Measurements from ENCODE around the gene MARCHF6.
"Not testable (repeated sequence)": the region's sequence is repeated elsewhere in the genome, so short reads cannot be mapped to it uniquely, and the experiment has no call there.

MARCHF6 gene

DNA sequence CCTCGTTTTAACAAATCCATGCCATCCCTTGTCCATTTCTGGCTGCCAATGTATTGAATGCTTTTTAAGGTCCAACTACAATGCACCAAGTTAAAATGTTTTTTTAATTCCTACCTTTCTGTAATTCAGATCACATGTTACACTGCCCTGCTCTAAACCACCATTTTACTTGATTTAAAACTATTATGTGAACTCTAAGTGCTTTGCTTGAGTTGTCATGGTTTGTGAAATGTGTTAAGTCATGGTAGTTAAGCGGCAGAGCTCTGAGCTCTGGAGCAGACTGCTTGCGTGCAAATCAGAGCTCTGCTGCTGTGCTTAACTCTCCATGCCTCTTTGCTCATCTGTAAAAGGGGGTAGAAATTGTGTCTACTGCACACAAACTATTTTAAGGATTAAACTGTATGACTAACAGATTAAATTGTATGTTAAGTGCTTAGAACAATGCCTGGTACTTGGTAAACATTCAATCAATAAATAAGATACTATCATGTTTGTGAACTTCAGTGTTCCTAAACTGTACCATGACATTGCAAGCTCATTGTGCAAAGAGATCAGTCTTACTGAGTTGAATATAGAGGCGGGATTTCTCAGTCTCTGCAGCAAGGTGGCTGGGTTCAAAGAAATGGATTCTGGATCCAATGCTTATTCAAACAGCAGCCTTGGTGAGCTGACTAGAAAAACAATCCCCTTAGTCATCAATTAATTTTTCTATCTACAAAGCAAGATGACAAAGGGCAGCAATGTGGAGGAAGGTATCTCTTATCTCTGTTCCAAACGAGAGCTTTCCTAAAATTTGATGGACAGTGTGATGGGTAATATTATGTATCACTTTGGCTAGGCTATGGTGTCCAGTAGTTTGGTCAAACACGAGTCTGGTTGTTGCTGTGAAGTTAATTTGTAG is 29.7 kb upstream of the MARCHF6 start:
- DNase-seq = no peak

DNA sequence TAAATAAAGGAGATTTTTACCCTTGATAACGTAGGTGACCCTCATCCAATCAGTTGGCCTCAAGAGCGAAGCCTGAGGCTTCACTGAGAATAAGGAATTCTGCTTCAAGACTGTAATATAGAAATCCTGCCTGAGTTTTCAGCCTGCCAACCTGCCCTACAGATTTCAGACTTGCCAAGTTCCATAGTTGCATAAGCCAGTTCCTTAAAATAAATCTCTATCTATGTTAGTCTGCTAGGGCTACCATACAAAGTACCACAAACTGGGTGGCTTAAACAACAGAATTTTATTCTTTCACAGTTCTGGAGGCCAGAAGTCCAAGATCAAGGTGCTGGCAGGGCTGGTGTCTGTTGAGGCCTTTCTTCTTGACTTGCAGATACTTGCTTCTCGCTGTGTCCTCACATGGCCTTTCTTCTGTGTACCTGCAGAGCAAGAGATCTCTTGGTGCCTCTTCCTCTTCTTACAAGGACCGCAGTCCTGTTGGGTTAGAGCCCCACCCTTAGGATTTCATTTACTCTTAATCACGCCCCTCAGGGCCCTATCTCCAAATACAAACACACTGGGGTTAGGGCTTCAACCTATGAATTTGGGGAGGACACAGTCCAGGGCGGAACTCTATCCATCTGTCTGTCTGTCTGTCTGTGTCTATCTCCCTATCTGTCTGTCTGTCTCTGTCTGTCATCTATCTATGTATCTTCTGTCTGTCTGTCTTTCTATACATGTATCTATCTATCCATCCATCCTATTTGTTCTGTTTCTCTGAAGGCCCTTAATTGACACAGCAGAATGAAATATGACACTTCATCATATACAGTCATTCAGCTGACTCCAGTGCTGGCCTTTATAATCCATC is 28.8 kb upstream of the MARCHF6 start:
- no peak for DNase-seq

DNA sequence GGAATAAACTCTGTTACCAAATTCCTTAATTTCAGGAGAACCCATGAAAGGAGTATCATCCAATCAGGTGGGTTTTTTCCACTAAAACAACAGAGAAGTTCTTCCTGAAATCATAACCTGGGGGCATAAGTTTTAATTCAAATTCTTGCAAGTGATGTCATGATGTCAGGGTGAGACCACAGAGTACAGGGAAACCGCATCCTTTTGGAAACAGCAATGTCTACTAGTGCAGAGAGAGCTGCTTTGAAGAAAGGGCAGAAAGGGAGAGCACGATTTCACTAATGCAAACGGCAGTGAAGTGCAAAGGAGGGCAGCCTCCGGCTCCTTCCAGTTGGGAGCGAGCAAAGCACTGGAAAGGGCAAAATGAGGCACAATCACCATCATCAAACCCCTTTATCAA is 25.2 kb upstream of the MARCHF6 start:
- no peak for DNase-seq

DNA sequence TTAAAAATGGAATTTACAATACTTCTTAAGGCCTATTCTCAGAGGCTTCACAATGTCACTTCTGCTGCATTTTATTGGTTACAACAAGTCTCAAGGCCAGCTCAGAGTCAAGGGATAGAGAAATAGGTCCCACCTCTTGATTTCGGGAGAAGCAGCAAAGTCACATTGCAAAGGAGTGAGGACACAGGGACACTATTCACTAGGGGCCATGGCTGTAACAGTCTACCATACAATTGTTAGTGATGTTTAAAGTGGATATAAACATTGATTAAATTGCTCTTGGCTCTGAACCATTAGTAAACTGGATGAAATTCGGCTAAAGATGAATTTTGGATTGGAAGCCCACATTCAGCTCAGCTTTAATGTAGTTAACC is 24.1 kb upstream of the MARCHF6 start:
- no peak for DNase-seq

DNA sequence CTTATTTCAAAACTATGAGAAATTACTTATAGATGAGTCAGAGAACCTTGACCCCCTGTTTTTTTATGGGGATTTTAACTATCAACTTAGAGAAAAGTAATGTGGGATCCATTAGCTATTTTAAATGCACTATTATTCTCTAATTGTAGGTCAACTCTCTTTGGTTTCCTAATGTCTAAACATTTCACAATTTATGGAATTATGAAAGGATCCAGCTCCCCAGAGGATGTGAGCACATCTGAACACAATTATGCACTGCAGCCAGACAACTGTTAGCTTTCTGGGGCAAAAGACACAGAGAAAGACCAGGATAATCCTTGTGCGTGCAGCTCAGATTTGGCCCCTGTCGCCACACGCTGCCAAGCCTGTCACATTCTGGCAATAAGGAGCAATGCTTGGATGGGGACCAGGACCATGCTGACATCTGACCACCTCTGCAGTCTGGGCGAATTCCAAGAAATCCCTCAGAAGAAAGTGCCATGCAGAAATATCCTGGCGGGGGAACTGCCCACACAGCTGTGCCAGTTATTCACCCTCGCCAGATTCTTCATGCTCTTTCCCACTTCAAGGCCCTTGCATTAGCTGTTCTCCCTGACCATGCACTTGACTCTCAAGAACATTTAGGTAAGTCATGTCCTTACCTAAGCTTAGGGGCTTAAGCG is 23.5 kb upstream of the MARCHF6 start:
- no peak for DNase-seq

DNA sequence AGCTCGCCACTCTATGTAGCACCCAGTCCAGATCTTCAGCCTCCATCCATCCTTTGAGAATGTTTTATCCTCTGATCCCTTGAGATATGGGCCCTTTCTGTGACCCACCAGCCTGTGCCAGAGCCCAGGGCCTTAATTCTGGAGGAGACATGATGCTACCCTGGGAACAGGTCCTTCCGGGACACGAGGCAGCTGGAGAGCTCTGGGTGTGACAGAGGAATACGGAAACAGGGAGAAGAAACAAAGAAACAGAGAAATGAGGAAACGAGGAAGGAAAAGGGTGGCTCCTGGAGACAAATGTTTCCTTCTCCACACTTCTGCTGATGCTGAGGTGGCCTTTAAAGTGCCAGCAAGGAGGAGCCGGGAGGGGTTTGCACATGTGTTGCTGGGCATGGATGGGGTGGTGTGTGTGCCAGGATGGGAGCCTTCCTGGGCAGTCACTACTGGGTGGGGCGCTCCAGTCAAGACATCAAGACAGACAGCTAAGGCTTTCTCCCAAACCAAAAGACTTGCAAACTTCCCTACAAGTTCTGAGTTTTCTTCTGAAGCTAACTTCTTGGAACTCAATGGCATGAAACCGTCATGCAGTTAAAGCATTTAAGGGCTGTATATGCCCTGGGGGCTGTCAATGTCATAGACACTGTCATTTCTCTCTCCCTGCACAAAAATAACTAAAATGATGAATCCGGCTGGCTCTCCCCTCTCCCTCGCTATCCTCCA is 22.8 kb upstream of the MARCHF6 start:
- DNase-seq = no peak

DNA sequence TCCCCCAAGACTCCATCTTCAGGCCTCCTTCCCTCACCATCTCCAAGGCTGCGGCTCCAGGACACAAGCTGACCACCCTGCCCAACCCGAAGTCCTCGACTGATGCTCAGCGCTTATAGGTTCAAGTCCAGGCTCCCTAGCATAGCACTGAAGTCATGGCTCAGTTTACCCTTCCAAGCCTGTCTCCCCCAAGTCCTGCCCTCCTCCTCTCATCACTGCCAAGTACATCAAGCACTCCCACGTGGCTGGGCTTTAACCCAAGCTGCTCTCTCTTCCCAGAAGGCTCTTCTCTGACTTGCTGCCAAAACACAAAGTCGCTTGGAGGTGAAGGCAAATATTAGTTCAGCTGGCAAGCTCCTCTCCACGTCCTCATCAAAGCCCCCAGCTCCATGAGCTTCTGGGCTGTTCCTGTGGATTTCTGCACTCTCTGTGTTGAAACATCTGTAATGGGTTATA is 22.1 kb upstream of the MARCHF6 start:
- DNase-seq = no peak

DNA sequence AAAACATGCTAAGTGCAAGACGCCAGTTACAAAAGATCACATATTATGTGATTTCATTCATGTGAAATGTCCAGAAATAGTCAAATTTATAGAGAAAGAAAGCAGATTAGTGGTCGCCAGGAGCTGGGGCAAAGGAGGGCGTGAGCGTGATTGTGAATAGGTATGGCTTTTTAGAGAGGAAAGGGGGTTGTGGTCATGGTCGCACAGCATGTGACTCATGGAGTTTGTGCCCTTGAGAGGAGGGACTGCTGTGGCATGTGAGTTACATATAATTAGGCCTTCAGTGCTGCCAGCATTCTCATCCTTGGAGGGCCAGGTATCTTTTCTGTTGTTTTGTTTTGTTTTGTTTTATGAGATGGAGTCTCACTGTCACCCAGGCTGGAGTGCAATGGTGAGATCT is 21.2 kb upstream of the MARCHF6 start:
- no peak for DNase-seq

DNA sequence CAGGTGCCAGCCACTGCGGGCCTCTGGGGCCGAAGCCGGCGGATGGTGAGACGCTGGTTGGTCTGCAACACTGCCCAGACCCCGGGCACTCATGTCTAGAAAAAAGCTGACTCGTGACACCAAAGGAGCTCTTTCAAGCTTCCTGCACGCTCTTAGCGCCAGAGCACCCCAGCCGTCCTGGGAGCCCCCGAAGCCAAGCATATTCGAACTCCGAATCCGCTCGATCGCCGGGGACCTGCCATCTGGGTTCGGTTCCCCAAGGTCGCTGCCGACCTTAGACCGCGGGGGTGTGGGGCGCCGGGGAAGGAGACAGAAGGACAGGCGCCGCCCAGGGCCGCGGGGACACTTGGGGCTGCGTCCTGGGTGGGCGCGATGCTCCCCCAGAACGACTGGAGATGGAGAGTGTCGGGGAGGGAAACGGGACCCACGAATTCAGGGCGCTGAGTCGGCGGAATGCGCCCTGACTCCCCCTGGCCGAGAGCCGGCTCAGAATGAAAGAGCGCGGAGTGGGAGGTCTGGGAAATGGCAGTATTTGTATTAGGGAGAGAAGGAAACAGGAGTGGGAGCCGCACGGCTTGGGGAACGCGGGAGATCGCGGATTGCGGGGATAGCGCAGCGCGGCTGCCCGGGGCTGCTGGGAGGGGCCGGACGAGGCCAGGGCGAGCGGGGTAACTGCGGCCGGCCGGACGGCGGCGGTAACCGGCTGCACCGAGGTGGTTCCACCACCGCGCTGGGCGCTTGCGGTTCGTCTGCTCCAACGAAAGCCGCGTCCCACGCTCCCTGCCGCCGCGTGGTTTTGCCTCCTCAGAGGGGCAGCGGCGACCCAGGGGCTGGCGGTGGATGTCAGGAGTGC is 20.1 kb upstream of the MARCHF6 start:
- peak; percentile 39 for DNase-seq

DNA sequence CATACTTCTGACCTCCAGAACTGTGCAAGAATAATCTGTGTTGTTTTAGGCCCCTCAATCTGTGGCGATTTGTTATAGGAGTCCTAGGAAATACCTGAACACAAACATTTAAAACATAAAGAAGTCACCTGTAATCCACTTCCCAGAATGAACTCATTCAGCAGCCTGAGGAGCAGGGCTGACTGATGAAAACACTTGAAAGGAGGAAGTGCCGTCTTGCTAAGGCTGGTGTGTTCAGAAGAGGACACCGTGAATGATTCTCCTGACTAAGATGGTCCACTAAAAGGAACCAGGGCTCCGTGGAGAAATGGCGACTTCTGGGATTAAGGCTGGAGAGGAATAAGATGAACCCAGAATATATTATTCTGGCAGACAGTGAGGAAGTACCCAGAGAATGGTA is 18.7 kb upstream of the MARCHF6 start:
- DNase-seq = no peak

DNA sequence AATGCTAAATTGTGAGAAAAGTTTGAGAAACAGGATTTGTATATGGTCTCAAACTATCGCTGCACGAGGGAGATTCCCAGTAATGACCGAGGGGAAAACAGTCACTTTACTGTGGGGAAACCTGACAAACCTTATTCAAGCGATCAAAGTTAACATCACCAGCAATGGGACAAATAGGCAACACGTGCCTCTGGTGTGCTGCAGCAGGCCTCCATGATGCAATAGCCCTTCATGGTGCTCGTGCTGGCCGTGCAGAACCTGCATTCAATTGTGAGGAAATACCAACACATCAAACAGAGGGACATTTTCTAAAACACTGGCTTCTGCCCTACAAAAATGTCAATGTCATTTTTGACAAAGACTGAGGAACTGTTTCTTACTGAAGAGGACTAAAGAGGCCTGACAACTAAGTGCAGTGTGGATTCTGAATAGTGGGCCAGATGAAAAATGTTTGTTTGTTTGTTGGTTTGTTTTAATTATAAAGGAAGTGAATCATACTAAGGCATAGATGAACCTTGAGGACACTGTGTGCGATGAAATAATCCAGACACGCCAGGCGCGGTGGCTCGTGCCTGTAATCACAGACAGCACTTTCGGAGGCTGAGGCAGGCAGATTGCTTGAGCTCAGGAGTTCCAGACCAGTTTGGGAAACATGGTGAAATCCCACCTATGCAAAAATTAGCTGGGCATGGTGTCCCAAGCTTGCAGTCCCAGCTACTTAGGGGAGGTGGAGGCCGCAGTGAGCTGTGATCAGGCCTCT is 17.6 kb upstream of the MARCHF6 start:
- no peak for DNase-seq

DNA sequence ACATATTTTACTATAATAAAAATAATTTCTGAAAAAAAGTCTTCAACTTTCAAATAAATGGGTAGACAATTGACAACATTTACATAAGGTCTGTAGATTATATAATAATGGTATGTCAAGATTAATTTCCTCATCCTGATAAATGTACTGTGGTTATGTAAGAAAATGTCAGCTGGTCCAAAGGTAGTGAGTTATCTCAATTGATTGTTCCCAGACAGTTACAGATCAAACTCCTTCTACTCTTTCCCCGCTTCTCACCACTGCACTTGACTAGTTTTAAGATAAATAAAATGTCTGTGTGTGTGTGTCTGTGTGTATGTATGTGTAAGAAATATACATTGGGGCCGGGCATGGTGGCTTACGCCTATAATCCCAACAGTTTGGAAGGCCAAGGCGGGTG is 16.4 kb upstream of the MARCHF6 start:
- DNase-seq = no peak

DNA sequence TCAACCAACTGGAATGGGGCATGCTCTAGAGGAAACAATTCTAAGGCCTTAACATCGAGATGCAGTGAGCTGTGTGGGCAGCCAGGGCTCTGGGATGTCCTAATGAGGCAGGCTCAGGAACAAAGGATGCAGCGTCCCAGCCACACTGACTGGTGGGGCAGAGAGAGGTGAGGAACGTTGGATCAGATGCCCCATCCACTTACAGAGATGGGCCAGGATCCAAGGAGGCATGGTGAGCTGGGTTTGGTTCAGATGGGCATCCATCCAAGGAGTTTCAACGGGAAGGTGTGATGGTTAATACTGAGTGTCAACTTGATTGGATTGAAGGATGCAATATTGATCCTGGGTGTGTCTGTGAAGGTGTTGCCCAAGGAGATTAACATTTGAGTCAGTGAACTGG is 15.5 kb upstream of the MARCHF6 start:
- no peak for DNase-seq

DNA sequence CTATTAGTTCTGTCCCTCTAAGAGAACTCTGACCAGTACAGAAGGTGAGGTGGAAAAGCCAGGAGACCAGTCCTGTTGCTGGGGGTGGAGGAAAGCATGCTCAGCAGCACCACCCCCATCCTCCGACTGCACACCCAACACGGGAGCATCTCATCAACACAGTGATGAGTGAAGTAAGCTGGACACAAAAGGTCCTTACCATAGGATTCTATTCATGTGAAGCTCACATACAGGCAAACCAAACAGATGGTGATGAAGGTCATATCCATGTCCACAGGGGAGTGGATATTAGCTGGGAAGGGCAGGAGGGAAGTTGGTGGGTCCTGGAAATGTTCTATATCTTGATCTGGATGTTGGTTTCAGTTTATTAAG is 14.8 kb upstream of the MARCHF6 start:
- DNase-seq = no peak

DNA sequence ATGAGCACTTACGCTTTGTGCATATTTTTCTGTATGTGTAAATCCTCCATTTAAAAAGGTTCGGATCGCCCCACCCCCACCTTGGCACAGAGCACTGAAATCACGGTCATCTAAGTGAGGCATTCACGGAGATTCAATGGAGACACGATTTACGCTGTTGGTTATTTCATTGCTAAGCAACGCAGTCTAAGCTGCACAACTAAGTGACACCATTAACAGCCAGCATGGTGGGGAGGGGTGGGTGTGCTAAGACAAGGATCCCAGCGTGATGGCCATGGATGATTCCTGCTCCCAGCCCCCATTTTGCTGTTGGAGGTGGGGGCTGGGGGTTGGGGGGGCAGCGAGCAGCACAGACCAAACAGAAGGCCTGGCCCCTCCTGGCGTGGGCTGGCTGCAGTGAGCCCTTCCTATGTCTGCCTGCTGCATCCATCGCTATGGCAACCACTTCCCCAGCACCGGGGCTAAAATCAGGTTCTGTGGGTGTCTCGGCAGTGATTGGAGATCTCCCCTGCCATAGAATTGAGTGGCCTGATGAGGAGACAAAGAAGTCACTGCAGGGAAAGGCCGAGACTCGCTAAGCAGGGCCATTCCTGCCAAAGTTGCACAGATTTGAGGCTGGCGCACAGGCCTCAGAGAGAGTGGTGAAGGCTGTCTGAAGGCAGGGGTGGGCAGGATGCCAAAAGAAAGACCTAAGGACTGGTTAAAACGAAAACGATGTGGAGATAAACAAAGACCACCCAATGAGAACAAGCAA is 14.3 kb upstream of the MARCHF6 start:
- DNase-seq = no peak

DNA sequence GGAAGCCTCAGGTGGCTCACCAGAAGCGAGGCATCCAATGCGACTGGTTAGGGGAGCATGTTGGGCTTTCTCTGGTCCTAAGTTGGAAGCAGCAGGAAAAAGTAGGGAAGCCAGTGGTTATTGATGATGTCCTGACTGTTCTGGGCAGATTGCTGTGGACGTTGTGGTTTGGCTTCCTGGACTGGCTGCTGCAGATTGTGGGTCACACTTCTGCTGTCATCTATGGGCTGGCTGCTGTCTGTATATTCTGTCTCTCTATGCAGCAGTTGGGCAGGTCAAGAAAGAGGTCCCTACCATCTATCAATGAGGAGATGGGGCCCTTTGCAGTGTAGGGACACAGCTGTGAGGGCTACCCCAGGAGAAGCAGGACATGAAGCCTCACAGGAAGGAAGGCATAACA is 13.5 kb upstream of the MARCHF6 start:
- no peak for DNase-seq

DNA sequence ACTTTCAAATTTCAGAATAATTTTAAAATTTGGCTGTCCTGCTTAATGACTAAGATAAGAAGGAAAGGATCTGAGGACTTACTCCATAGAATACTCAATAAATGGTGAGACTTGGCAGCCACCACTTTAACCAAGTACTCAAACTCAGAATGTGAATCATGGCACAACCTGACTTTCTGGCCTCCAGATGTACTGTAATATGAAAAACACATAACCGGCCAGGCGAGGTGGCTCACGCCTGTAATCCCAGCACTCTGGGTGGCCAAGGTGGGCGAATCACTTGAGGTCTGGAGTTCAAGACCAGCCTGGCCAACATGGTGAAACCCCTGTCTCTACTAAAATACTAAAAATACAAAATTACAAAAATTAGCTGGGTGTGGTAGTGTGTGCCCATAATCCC is 10.0 kb upstream of the MARCHF6 start:
- DNase-seq = no peak

DNA sequence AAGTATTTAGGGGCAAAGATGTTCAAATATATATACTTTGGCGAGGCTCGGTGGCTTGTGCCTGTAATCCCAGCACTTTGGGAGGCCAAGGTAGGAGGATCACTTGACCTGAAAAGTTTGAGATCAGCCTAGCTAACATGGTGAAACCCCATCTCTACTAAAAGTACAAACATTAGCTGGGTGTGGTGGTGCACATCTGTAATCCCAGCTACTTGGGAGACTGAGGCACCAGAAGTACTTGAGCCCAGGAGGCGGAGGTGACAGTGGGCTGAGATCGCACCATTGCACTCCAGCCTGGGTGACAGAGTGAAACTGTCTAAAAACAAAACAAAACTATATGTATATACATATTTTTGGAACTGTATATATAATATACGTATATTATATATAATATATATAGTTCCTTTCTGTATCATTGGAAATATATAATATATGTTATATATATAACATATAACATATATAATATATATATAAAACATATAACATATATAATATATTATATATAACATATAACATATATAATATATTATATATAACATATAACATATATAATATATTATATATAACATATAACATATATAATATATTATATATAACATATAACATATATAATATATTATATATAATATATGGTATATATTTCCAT is 8.9 kb upstream of the MARCHF6 start:
- not testable (repeated sequence) for DNase-seq

DNA sequence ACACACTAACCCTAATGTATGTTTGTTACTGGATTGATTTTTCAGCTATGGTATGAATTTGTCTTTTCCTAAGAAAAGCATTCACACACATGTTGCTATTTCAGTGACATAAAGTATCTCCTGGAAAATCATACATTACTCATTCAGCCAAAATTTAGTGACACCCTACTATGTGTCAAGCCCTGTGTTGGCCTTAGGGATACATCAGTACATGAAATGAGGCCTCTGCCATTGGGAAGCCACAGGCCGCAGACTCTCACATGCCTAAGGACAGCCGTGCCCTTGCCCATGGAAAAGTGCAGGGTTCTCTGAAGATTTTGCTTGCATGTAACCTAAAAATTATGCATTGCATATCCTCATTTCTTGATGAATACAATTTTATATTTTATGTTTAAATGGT is 5.2 kb upstream of the MARCHF6 start:
- DNase-seq = no peak

All from stimulated activated CD4-positive, alpha-beta T cell treated with anti-CD3 and anti-CD28 coated beads, Interleukin-15, amount 100 ng/mL, for 24 hours (primary cell).